ENCODE data around the gene MAST3.
A peak's percentile ranks its signal among the peaks of the same experiment; 100 is the strongest.

The MAST3 gene

GRCh38 chr19:18157465-18158063 is 60.0 kb downstream of the MAST3 start (continued):
- TF ChIP-seq PRDM6 (tag by site-specific recombination; IDR thresholded peaks at IDR 0.05) (no peak), SP2 (tag by site-specific recombination; IDR thresholded peaks at IDR 0.05) (peak; percentile 71), ZNF214 (tag by site-specific recombination; IDR thresholded peaks at IDR 0.05; ENCODE audit: borderline replicate concordance) (no peak), REST (tag by site-specific recombination; IDR thresholded peaks at IDR 0.05) (no peak), ZNF112 (tag by site-specific recombination; IDR thresholded peaks at IDR 0.05) (no peak), ZBTB10 (tag by site-specific recombination; IDR thresholded peaks at IDR 0.05) (peak; percentile 93), ZBTB49 (tag by site-specific recombination; IDR thresholded peaks at IDR 0.05; ENCODE audit: low read depth) (no peak), ZNF202 (tag by site-specific recombination; IDR thresholded peaks at IDR 0.05; ENCODE audit: borderline replicate concordance) (no peak), KLF8 (tag by site-specific recombination; IDR thresholded peaks at IDR 0.05) (no peak), ZBTB8A (tag by site-specific recombination; IDR thresholded peaks at IDR 0.05) (no peak), KLF1 (tag by site-specific recombination; IDR thresholded peaks at IDR 0.05) (no peak; the same call in 1 of the 2 replicates), ZXDB (tag by site-specific recombination; IDR thresholded peaks at IDR 0.05) (peak; percentile 100), ZNF148 (tag by site-specific recombination; IDR thresholded peaks at IDR 0.05; ENCODE audit: borderline replicate concordance) (no peak), AEBP2 (tag by site-specific recombination; IDR thresholded peaks at IDR 0.05; ENCODE audit: borderline replicate concordance) (no peak), ATF2 (tag by site-specific recombination; IDR thresholded peaks at IDR 0.05; ENCODE audit: low read depth) (0 out of 2 replicates have a peak, but pooled peaks have one; percentile 2), PRDM4 (tag by site-specific recombination; IDR thresholded peaks at IDR 0.05) (no peak), ZNF423 (tag by site-specific recombination; IDR thresholded peaks at IDR 0.05) (peak; percentile 63; the same call in 1 of the 2 replicates), ZNF473 (tag by site-specific recombination; IDR thresholded peaks at IDR 0.05) (no peak), ZNF670 (tag by site-specific recombination; IDR thresholded peaks at IDR 0.05; ENCODE audit: low read depth) (no peak), ZNF660 (tag by site-specific recombination; IDR thresholded peaks at IDR 0.05) (no peak)

Measured in HEK293 (cell line).